BJ (cell line): ENCODE measurements around the gene FNDC11. TPM values are rescaled to one million over a fixed set of nuclear protein-coding genes. Genes with fewer than 3 reads are reported as not detected.

Experiments
- CTCF ChIA-PET: fragments of 350-600 bp; formaldehyde crosslinking; extraction: SDS; loops from one replicate; lab custom pipeline; 2021; ENCODE audit warnings: antibody characterized with exemption, inconsistent platforms; lab: Yijun Ruan, JAX
- POLR2A ChIA-PET: fragments of 300-600 bp; sonication (Branson Sonifier 250); formaldehyde crosslinking; extraction: SDS; loops from one replicate; lab custom pipeline; 2021; ENCODE audit warnings: antibody characterized with exemption; lab: Charles Lee
- DNase-seq: peaks from one replicate; pipeline ENCODE4 v3.0.0-alpha.2; 2011; ENCODE audit warnings: low read depth
- H3K27me3 ChIP-seq: 2 replicates; pipeline ENCODE4 v1.6.0; 2011; ENCODE audit warnings: low read length; ENCODE audit not compliant: control insufficient read depth, insufficient read depth
- H3K36me3 ChIP-seq: 2 replicates; pipeline ENCODE4 v1.5.1; 2011; ENCODE audit warnings: low read length; ENCODE audit not compliant: control insufficient read depth, insufficient read depth
- H3K4me3 ChIP-seq: 2 replicates; pipeline ENCODE4 v1.5.1; 2011; ENCODE audit warnings: low read depth, mild to moderate bottlenecking, control low read depth, low read length
- polyA plus RNA-seq: library from polyadenylated mRNA; depleted of rRNA; stranded (reverse); fragments of >200 nt; gene quantifications from 2 replicates; pipeline ENCODE4 v1.2.3, GENCODE V29; 2011
- TF ChIP-seq, protein P1 (sequence below): IDR thresholded peaks from 2 replicates; pipeline ENCODE4 v1.5.1; 2011; ENCODE audit warnings: low read depth, mild to moderate bottlenecking, control low read depth, inconsistent platforms, low read length, moderate library complexity; ENCODE audit not compliant: insufficient read depth

Gene FNDC11
- polyA plus RNA-seq, 1 experiment: 0.76 TPM

DNA sequence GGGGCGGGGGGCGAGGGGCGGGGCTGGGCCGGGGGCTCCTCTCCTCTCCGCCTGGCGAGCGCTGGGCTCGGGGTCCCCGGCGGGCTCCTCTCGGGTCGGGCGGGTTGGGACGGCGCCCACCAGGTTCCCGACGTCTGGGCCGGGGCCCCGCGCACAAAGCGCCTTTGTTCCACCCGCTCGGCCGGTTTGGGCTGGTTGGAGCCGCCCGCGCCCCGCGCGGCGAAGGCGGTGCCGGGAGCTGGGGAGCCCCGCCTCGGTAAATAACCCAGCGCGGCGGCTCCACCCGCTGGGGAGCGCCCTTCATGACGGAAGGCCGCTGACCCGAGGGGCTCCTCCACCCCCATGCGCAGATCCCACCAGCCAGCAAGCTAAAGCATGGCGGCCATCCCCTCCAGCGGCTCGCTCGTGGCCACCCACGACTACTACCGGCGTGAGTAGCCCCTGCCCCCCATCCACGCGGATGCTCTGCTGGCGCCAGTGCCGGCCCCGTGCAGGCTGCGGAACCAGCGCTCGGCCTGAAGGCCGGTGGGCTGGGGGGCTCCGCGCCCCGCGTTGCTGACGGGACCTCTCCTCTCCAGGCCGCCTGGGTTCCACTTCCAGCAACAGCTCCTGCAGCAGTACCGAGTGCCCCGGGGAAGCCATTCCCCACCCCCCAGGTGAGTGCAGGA, 32.9 kb upstream of the FNDC11 start:
- Histone ChIP-seq H3K27me3 (no peaks in the 10 kb centered on the region), H3K4me3 (peak overlapping the region; percentile 93), H3K36me3 (peaks cover 13% of the 10 kb centered on the region)
- TF ChIP-seq, protein P1, sequence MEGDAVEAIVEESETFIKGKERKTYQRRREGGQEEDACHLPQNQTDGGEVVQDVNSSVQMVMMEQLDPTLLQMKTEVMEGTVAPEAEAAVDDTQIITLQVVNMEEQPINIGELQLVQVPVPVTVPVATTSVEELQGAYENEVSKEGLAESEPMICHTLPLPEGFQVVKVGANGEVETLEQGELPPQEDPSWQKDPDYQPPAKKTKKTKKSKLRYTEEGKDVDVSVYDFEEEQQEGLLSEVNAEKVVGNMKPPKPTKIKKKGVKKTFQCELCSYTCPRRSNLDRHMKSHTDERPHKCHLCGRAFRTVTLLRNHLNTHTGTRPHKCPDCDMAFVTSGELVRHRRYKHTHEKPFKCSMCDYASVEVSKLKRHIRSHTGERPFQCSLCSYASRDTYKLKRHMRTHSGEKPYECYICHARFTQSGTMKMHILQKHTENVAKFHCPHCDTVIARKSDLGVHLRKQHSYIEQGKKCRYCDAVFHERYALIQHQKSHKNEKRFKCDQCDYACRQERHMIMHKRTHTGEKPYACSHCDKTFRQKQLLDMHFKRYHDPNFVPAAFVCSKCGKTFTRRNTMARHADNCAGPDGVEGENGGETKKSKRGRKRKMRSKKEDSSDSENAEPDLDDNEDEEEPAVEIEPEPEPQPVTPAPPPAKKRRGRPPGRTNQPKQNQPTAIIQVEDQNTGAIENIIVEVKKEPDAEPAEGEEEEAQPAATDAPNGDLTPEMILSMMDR: peak; percentile 16; the same call in 1 of the 2 replicates
- CTCF ChIA-PET: interaction anchor here (0.5 to 2.6 kb wide), 10 partner anchors 10 to 453 kb away, joined by 3 to 13 read pairs (median 4); partner anchors contain the start of gene PTK6
- POLR2A ChIA-PET: interaction anchor here (0.6 kb wide), 1 partner anchor 22 kb away, joined by 3 read pairs; no protein-coding TSS in a partner anchor
- no peak for DNase-seq

DNA sequence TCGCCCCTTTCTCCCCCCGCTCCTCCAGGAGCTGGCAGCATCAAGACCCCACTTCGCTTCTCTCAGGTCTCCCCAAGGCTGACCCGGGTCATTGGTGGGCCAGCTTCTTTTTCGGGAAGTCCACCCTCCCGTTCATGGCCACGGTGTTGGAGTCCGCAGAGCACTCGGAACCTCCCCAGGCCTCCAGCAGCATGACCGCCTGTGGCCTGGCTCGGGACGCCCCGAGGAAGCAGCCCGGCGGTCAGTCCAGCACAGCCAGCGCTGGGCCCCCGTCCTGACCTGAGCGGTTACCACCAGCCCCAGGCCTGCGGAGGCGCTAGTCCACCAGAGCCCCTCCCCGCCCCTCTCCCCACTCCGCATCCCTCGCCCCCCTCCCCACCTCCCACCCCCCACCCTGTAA, 32.4 kb upstream of the FNDC11 start:
- Histone ChIP-seq H3K4me3 (peak overlapping the region; percentile 93), H3K27me3 (no peaks in the 10 kb centered on the region), H3K36me3 (peaks cover 13% of the 10 kb centered on the region)
- DNase-seq: no peak
- ChIA-PET POLR2A (interaction anchor here (0.6 kb wide), 1 partner anchor 21 kb away, joined by 3 read pairs; no protein-coding TSS in a partner anchor), CTCF (interaction anchor here (0.5 to 2.6 kb wide), 9 partner anchors 9 to 453 kb away, joined by 3 to 13 read pairs (median 4); partner anchors contain the start of gene PTK6)
- TF ChIP-seq, protein P1: no peak

DNA sequence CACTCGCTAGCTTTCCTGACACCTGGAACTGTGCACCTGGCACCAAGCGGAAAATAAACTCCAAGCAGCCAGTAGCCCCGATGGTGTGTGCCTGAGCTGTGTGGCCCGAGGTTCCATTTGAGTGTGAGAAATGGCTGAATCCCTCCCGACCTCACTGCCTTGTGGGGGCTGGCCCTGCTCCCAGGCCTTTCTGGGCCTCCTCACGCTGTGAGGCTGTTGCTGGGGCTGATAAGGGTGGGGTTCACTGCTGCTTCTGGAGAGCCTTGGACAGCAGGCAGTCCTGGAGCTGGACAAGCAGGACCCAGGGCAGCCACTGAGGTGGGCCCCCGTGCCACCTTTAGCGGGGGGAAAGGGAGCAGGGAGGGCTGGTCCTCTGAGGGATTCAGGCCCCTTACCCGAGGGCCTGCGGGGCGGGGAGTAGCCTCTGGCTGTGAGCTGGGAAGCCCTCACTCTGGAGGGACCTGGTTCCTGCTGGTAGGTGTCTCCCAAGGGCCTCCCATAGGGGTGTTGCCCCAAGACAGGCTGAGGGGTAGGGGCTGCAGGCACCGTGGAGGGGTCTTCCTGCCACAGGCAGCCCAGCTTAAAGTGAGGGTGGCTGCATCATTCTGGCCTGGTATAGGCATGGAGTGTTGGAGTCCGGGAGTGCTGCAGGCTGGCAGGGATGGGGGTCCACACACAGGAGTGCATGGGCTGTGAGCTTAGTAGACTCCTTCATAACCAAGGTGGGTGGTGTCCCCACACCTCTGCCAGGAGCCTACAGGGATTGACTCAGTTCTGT, 31.7 kb upstream of the FNDC11 start:
- Histone ChIP-seq H3K4me3 (peak overlapping the region; percentile 93), H3K36me3 (peaks cover 13% of the 10 kb centered on the region), H3K27me3 (no peaks in the 10 kb centered on the region)
- TF ChIP-seq, protein P1: no peak
- ChIA-PET CTCF (interaction anchor here (0.6 to 2.6 kb wide), 5 partner anchors 9 to 452 kb away, joined by 3 to 10 read pairs (median 4); partner anchors contain the start of gene PTK6), POLR2A (no interaction called here)
- DNase-seq: no peak

DNA sequence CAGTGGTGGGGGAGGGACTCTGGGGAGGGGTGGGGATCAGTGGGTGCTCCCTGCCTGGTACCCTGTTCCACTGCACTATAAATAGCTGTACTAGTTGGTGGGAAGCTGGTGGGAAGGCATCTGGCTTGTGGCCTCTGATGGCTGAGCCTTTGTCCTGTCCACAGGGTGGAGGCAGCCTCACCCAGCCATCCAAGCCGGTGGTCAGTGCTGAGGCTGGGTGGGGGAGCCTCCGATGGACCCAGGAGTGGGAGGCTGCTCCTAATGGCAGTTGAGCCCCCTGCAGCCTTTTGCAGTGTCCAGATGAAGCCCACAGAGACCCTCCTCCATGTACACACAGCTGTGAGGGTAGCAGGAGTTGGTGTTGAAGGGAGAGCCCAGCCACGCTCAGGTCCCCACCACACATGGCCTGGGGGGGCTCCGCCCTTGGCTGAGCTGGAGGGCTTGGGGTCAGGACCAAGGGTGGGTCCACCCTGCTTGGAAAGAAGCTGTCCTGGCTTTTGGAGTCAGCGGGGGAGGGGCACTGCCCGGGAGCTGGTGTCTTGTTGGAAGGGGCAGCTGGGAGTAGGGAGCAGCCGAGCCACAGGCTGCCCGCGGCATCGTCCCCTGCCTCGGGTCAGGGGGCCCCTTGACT, 30.9 kb upstream of the FNDC11 start:
- peaks cover 13% of the 10 kb centered on the region for H3K36me3 ChIP-seq
- H3K27me3 ChIP-seq: no peaks in the 10 kb centered on the region
- ChIA-PET CTCF (interaction anchor here (0.6 to 2.6 kb wide), 4 partner anchors 8 to 159 kb away, joined by 3 to 10 read pairs (median 6); partner anchors contain the start of gene PTK6), POLR2A (no interaction called here)
- DNase-seq: no peak
- TF ChIP-seq, protein P1: no peak
- H3K4me3 ChIP-seq: no peak overlapping the region
